HG02852 (cell line): ENCODE data around the gene DYRK2.
"Not testable (repeated sequence)": the region's sequence is repeated elsewhere in the genome, so short reads cannot be mapped to it uniquely, and the experiment has no call there.

Experiments used
- ATAC-seq: cut with Tn5 transposase; IDR thresholded peaks from one replicate; pipeline ENCODE4 v1.9.1; 2021; ENCODE audit warnings: mild to moderate bottlenecking, moderate library complexity; ENCODE audit not compliant: unreplicated experiment

Gene DYRK2

GRCh38 chr12:67669934-67670631 is 21.5 kb downstream of the DYRK2 start:
- no peak for ATAC-seq

DNA sequence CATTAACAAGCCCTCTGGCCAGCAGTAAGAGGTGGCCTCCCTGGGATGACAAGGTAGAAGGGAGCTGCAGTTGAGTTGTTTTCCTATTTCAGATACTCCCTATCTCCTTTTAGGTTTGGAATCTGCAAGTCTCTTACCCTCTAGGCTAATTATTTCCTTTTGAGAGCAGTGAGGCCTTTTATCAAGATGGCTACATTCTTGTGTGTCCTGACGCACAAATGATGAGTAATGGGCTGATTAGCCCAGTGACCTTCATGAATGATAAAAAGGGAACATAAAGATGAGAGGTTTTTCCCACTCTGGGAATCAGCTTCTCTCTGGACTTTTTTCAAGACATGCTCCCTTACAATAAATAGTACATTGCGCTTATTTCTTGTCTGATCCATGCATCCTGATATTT is 22.9 kb downstream of the DYRK2 start:
- no peak for ATAC-seq

DNA sequence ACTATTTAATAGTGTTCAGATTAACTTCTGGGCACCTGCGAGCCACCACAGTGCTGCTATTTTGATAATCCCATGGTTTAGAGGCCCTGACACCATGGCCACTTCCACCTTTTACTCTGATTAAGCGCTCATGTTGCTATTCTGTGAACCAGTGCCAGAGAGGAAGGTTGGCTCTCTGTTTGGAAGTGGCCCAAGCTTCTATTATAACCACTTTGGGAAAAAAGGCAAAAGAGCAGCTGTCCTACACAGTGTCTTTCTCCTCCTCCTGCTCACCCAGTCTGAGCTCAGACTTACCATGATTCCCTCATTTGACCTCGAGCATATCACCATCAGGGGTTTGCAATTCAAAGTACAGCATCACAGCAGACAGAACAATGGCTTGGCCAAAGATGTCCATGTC is 23.3 kb downstream of the DYRK2 start:
- no peak for ATAC-seq

GRCh38 chr12:67672507-67672906 is 24.0 kb downstream of the DYRK2 start:
- ATAC-seq, result not testable (repeated sequence)

DNA sequence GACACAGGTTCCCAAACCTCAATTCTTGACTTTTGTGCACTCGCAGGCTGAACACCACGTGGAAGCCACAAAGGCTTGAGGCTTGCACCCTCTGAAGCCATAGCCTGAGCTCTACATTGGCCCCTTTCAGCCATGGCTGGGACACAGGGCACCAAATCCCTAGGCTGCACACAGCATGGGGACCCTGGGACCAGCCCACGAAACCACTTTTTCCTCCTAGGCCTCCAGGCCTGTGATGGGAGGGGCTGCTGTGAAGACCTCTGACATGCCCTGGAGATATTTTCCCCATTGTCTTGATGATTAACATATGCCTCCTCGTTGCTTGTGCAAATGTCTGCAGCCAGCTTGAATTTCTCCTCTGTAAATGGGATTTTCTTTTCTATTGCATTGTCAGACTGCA is 25.0 kb downstream of the DYRK2 start:
- not testable (repeated sequence) for ATAC-seq

DNA sequence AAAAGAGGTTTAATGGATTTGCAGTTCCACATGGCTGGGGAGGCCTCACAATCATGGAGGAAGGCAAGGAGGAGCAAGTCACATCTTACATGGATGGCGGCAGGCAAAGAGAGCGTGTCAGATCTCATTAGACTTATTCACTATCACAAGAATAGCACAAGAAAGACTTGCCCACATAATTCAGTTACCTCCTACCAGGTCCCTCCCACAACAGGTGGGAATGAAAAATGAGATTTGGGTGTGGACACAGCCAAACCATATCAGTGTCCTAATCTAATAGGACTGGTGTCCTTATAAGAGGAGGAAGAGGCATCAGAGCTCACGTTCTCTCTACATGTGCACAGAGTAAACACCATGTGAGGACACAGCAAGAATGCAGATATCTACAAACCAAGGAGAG is 25.9 kb downstream of the DYRK2 start:
- ATAC-seq, result no peak

- no peak for ATAC-seq
Observed at GRCh38 chr12:67676624-67677023, 28.1 kb downstream of the DYRK2 start.

DNA sequence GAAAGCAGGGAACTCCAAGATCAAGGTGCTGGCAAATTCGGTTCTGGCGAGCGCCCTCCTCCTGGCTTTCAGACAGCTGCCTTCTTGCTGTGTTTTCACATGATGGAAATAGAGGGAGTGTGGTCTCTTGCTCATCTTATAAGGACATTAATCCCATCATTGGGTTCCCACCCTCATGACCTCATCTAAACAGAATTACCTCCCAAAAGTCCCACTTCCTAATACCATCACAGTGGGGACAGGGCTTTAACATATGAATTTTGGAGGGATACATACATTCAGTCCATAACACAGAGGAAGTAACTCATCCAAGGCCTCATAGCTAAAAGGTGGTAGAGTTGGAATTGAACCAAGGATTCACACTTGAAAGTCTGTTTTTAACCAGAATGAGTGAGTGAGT is 28.6 kb downstream of the DYRK2 start:
- ATAC-seq, result no peak

DNA sequence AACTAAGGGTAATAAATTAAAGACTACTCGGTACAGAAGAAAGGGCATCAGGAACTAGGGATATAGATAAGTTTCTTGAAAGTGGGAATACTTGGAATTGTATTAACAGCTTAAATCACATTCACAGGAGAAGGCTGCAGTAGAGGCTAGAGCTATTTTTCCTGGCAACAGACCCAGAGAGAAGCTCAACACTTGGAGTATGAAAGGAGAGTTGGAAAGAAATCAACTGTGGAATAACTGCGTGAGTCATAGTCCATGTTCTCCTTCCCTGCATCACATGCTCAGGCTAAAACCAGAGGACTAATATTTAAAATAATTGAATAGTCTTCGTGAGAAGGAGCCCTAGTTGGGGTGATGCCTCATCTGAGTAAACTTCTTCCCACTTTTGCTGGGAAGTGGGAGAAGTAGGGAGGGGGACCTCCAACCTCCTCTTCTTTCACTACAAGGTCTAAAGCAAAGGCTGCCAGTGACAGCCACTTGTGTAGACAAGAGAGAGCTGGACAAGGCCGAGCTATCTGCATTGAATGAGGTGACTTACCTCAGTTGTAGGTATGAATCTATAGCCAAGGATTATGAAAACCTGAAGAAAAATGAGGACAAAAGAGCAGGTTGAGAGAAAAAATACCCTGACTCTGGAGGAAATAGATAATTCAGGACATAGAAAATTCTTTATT is 32.7 kb downstream of the DYRK2 start:
- ATAC-seq, result no peak

GRCh38 chr12:67681941-67682620 is 33.5 kb downstream of the DYRK2 start:
- ATAC-seq, result no peak

DNA sequence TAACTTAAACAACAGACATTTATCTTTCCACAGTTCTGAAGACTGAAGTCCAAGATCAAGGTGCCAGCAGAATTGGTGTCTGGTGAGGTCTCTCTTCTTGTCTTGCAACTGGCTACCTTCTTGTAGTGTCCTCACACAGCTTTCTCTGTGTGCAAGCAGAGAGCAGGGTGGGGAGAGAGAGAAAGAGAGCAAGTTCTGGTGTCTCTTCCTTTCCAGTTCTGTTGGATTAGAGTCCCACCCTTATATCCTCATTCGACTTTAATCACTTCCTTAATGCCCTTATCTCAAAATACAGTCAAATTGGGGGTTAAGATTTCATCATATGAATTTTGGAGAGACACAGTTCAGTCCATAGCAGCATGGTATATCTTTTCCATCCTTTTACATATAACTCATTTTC is 40.8 kb downstream of the DYRK2 start:
- no peak for ATAC-seq

- ATAC-seq, result no peak
Observed at GRCh38 chr12:67690656-67691055, 42.1 kb downstream of the DYRK2 start.

DNA sequence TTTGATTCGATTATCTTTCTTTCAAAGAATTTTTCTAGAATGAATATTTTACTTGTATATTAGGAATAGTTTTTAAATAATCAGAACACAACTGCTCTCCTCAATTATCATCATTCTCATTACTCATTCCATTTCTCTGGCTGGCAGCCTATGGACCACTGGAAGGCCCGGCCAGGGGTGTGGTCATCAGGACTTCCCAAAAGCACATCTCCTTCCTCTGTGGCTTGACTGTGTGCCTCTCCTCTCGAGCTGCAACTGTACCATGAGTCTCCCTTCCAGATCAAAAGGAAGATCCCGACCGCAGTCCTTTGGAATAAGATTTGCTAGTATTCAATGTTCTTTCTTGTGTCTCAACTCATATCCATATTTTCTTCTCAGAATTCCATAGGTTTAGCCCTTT is 42.7 kb downstream of the DYRK2 start:
- no peak for ATAC-seq

- no peak for ATAC-seq
Observed at GRCh38 chr12:67692135-67692534, 43.6 kb downstream of the DYRK2 start.

GRCh38 chr12:67692966-67693365 is 44.4 kb downstream of the DYRK2 start:
- no peak for ATAC-seq

- ATAC-seq, result no peak
Observed at GRCh38 chr12:67693894-67694293, 45.3 kb downstream of the DYRK2 start.

- no peak for ATAC-seq
Observed at GRCh38 chr12:67694306-67694900, 45.9 kb downstream of the DYRK2 start.

GRCh38 chr12:67695974-67696373 is 47.4 kb downstream of the DYRK2 start:
- ATAC-seq, result no peak

DNA sequence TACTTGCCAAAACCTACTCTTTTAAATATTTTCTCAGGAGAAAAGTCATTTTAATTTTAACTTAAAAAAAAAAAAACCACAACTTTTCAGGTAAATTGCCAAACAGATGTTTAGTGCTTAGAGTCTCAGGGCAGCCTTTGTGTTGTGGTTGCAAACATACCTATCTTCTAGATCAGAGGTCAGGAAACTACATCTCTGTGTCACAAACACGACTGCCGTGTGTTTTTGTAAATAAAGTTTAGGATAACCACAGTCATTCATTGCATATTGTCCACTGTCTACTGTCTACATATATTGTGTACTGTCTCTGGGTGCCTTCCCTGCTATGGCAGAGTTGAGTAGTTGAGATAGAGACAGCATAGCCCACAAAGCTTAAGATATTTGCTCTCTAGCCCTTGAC is 48.9 kb downstream of the DYRK2 start:
- peak; percentile 17 for ATAC-seq

DNA sequence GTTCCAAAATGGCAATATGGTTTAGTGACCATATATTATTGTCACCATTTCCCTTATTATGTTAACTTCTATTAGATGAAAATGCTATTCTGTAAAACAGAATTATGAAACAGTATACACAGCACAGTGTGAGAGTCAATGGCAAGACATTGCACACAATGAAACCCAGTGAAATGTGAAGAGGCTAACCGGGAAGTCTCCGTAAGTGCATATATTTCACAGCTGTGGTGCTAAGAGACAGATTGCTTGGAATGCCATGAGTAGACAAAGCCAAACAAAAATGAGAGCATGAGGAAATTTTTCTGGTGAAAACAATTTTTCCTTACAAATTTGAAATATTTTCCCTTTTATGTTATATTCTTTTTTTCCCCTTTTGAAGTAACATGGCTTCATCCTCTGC is 49.4 kb downstream of the DYRK2 start:
- no peak for ATAC-seq

DNA sequence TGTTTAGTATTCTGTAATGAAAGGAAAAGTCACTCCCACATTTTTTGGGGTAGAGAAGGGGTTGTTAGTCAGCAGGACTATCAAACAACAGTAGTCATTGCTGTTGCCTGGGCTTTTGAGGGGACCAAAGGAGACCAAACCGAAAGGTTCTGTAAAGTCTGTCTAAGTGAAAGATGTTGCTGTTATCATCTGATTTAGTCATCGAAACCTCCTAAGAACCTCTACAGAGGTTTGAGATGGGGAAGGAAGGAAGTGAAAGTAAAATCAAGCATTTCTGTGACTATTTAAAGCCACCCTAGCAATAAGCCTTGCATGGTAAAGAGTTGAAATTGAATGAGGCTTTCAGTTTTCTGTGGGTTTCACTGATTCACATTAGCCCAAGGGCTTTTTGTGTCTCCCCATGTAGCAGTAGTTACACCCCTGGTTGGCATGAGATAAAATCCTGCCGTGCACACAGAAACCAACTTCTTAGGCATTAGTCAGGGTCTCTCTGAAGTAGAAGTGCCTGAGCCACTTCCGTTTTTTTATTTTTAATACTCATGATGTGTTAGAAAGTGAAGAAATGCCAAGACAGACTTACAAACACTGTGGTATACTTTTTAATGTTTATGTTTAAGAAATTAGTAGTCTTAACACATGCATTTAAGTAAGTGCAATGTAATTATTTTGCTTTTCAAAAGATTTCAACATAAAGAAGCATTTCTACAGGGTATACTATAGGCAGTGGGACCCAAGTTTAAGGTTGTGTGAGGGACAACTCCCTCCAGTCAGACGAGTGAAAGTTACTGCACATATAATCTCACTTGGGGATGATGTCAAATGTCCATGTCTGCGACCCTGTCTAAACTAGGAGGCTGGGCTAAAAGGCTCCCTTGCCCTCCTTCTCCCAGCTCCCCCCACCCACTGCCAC is 50.4 kb downstream of the DYRK2 start:
- peak; percentile 93 for ATAC-seq
